Globus pallidus (tissue), 1 donor: ENCODE results near the gene KPNA4.
A peak's percentile ranks its signal among the peaks of the same experiment; 100 is the strongest.

Experiments used
- DNase-seq: peaks from one replicate; pipeline ENCODE4 v3.0.0-alpha.2; 2015; ENCODE audit warnings: low spot score

The KPNA4 gene

GRCh38 chr3:160450846-160451245, 114.5 kb downstream of the KPNA4 start:
- no peak for DNase-seq

GRCh38 chr3:160449636-160450598, 115.5 kb downstream of the KPNA4 start, which contains the start of gene TRIM59:
Gene TRIM59, minus strand, starts transcription at chr3:160449786. Its CDS starts 10,603 bp downstream, at chr3:160439183.
- DNase-seq = peak; percentile 89

- DNase-seq = peak; percentile 66
Observed at GRCh38 chr3:160448845-160449635, 116.3 kb downstream of the KPNA4 start.

GRCh38 chr3:160447544-160447943, 117.8 kb downstream of the KPNA4 start:
- DNase-seq = no peak

GRCh38 chr3:160446522-160447056, 118.8 kb downstream of the KPNA4 start:
- DNase-seq = no peak

- no peak for DNase-seq
Observed at GRCh38 chr3:160445854-160446253, 119.5 kb downstream of the KPNA4 start.
